ENCODE data around the gene PUS10.
"Not testable (repeated sequence)": the region's sequence is repeated elsewhere in the genome, so short reads cannot be mapped to it uniquely, and the experiment has no call there.

The PUS10 gene

GRCh38 chr2:61017556-61018317 lies at the start of gene PUS10, which contains the start of gene PEX13:
TSS of gene PUS10 (minus strand) at chr2:61018255. CDS start at chr2:61011890, 6,365 bp downstream.
TSS of gene PEX13 (plus strand) at chr2:61017720. CDS start at chr2:61017760, 40 bp downstream.
- peak; percentile 80 for DNase-seq

GRCh38 chr2:61065714-61066709 lies 48.0 kb upstream of the PUS10 start, which contains the start of gene SANBR:
TSS of gene SANBR (plus strand) at chr2:61065871. CDS start at chr2:61070351, 4,480 bp downstream.
- peak; percentile 85 for DNase-seq

- no peak for DNase-seq
These were observed 41.3 kb upstream of the PUS10 start for GRCh38 chr2:61059382-61059781.

DNA sequence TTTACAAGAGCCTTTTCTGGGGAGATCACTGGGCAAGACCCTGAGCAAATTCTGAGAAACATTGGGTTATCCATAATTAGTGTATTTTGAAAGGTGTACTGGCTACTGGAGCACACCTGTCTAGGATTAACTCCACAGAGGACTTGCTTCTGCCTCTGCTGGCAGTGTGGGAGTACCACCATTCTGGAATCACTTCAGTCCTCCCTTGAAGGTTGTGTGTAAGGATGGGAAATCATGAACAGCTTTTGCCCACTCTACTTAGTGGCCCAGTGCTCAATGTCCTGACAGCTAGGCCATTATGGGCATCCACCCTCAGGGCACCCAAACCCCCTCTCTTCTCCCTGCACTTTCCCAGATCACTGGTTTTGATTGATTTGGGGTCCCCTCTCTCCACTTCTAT lies 39.5 kb upstream of the PUS10 start:
- DNase-seq, result no peak

DNA sequence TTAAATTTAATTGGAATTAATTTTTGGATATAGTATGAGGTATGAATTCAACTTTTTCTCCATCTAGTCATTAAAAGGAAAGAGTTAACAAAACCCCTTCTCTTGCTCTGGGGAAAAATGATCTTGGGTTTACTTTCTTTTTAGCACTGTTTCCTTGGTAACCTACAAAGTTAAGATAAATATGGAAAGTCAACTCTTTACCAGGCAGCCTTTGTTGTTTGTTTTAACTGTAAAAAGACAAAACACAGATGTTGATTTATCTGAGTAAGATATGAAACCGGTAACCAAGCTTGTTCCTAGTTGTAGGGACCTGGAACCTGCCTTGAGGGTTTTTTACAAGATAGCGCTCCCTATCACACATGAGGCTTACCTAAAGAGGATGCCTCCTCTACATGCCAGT lies 37.5 kb upstream of the PUS10 start:
- no peak for DNase-seq

DNA sequence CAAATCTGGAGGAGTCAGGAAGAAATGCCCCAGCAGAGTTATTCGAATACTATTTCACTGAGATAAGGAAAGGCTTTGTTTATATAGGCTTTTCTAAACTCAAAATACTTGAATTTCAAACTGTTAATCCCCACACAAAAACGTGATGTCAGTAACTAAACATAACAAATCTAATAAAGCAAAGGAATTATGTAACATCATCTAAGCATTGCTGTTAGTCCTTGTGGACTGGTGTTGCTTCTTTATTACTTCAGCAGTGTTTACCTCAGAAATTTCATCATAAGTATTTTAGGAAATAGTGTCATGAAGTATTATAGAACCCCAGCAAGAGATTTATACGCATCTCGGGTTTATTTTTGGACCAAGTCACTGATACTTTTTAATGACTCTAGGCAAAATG lies 27.9 kb upstream of the PUS10 start:
- DNase-seq, result no peak

GRCh38 chr2:61045226-61045625 lies 27.2 kb upstream of the PUS10 start:
- DNase-seq, result no peak

DNA sequence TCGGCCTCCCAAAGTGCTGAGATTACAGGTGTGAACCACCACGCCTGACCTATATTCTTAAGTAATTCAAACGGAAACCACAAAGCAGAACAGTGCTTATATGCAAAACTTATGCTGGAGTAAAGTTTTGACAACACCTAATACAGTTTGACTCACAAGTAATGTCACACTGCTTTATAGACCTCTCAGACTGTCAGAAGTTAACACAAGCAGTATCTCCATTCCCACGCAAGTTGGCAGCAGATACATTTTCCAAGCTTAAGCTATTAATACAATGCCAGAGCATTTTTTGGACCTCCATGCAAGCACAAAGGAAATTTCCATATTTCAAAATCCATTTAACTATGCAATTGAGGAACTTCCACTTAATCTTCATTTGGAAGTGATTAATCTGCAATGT lies 26.6 kb upstream of the PUS10 start:
- DNase-seq, result no peak

GRCh38 chr2:61042807-61043206 lies 24.8 kb upstream of the PUS10 start:
- no peak for DNase-seq

DNA sequence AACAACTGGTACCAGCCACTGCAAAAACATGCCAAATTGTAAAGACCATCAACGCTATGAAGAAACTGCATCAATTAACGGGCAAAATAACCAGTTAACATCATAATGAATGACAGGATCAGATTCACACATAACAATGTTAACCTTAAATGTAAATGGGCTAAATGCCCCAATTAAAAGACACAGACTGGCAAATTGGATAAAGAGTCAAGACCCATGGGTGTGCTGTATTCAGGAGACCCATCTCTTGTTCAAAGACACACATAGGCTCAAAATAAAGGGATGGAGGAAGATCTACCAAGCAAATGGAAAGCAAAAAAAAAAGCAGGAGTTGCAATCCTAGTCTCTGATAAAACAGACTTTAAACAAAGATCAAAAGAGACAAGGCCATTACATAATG lies 18.6 kb upstream of the PUS10 start:
- not testable (repeated sequence) for DNase-seq

GRCh38 chr2:61034592-61034991 lies 16.5 kb upstream of the PUS10 start:
- not testable (repeated sequence) for DNase-seq

- no peak for DNase-seq
These were observed 11.5 kb upstream of the PUS10 start for GRCh38 chr2:61029533-61029932.

DNA sequence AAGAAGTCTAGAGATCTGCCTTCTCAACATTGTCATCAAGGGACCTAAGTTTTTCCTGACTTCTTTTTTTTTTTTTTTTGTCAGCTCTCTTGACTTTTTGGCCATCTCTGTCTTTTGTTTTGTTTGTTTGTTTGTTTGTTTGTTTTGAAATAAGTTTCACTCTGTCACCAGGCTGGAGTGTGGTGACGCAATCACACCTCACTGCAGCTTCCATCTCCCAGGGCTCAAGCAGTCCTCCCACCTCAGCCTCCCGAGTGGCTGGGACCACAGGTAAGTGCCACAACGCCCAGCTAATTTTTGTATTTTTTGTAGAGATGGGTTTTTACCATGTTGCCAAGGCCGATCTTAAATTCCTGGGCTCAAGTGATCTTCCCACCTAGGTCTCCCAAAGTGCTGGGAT lies 5.6 kb upstream of the PUS10 start:
- no peak for DNase-seq

DNA sequence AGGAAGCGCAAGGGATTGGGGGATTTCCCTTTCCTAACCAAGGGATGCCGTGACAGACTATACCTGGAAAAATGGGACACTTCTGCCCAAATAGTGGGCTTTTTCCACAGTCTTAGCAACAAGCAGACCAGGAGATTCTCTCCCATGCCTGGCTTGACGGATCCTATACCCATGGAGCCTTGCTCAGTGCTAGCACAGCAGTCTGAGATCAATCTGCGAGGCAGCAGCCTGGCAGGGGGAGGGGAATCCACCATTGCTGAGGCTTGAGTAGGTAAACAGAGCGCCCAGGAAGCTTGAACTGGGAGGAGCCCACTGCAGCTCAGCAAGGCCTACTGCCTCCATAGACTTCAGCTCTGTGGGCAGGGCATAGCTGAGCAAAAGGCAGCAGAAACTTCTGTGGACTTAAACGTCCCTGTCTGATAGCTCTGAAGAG lies 3.2 kb upstream of the PUS10 start:
- no peak for DNase-seq

- no peak for DNase-seq
These were observed 743 bp upstream of the PUS10 start for GRCh38 chr2:61018798-61019197.

GRCh38 chr2:61018318-61018755 lies 282 bp upstream of the PUS10 start:
- DNase-seq, result no peak

GRCh38 chr2:61017003-61017555 lies 976 bp downstream of the PUS10 start:
- DNase-seq, result peak; percentile 86

GRCh38 chr2:61016392-61017002 lies 1.6 kb downstream of the PUS10 start:
- DNase-seq, result no peak

DNA sequence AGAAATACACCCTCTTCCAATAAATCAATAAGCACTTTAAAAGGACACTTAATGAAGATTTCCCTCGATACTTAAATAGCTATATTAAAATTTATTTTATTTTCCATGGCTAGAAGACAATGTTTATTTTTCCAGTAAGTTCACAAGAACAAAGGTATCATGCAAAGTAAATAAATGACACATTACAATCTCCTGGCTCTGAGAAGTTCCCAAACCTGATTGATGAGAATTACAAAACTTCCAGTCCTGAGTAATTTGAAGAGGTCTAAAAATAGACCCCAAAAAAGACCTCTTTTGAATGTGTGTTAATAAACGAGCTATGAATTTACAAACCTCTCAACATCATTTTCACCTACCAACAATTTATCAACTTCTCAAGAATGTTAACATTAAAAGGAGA lies 2.1 kb downstream of the PUS10 start:
- DNase-seq, result no peak

GRCh38 chr2:61014763-61015162 lies 3.3 kb downstream of the PUS10 start:
- no peak for DNase-seq

DNA sequence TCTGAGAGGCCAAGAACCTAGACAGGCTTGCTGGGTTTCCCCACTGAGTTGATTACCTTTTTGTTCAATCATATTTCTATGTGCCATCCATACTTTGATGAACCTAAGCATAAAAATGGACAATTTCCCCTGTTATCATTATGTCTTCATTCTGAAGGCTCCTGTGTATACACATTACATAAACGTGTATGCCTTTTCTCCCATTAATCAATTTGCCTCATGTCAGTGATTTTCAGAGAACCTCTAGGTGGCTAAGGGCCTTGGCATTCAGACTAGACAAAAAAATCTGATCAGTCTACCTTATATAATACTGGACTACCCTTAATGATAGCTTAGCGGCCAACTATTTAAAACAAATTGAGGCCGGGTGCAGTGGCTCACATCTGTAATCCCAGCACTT lies 4.7 kb downstream of the PUS10 start:
- DNase-seq, result no peak

DNA sequence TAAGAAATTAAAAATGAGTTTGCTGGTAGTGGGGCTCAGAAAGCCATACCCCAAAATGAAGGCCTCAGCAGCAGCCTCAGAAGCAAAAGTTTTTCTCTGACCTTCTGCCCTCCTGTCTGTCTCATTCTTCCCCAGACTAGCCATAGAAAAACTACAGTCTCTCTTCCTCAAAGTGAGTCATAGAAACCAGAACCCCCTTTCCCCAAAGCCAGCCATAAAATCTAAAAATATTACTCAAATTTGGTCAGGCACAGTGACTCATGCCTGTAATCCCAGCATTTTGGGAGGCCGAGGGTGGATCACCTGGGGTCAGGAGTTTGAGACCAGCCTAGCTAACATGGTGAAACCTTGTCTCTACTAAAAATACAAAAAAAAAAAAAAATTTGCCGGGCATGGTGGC lies 5.8 kb downstream of the PUS10 start:
- peak; percentile 55 for DNase-seq

GRCh38 chr2:61011678-61012077 lies 6.4 kb downstream of the PUS10 start:
- no peak for DNase-seq
